ENCODE data around the gene IRAK3. TPM values are rescaled to one million over a fixed set of nuclear protein-coding genes. Genes with fewer than 3 reads are reported as not detected.

IRAK3 gene
- total RNA-seq, 4 donors from 2014 or later, result 3.8 to 8.8 (median 7.1) TPM

- no peak overlapping the region for H3K27ac ChIP-seq
- H3K36me3 ChIP-seq, result peaks cover 36% of the 10 kb centered on the region
Measured at GRCh38 chr12:66143868-66144267, 45.1 kb upstream of the IRAK3 start.

GRCh38 chr12:66144791-66145754 lies 43.9 kb upstream of the IRAK3 start:
- WGBS, result 67% methylated on average over 7 of the region's 7 CpGs
- H3K4me3 ChIP-seq, result no peak overlapping the region
- DNase-seq (ENCODE audit: low spot score in 2 of 2), result no peak
- TF ChIP-seq CTCF (IDR thresholded peaks at IDR 0.05), result peak; percentile 3 to 38
- no peak for TF ChIP-seq EP300 (IDR thresholded peaks at IDR 0.05)
- H3K27ac ChIP-seq, result no peak overlapping the region
- peaks cover 29% of the 10 kb centered on the region for H3K36me3 ChIP-seq
- peaks cover 8% of the 10 kb centered on the region for H3K4me1 ChIP-seq
- no peaks in the 10 kb centered on the region for H3K27me3 ChIP-seq
- H3K9me3 ChIP-seq, result peaks cover 22% of the 10 kb centered on the region

More at GRCh38 chr12:66143868-66144267, 45.1 kb upstream of the IRAK3 start:
- peaks cover 8% of the 10 kb centered on the region for H3K4me1 ChIP-seq
- no peaks in the 10 kb centered on the region for H3K27me3 ChIP-seq
- no peak overlapping the region for H3K4me3 ChIP-seq
- TF ChIP-seq EP300 (IDR thresholded peaks at IDR 0.05), result no peak
- TF ChIP-seq POLR2AphosphoS5 (IDR thresholded peaks at IDR 0.05), result no peak
- no peak for TF ChIP-seq POLR2A (IDR thresholded peaks at IDR 0.05)
- no peak for TF ChIP-seq CTCF (IDR thresholded peaks at IDR 0.05)
- DNase-seq (ENCODE audit: low spot score in 2 of 2), result no peak
- WGBS, result 94% methylated on average over 1 of the region's 1 CpG
- H3K9me3 ChIP-seq, result peaks cover 22% of the 10 kb centered on the region

- peaks cover 18% of the 10 kb centered on the region for H3K4me1 ChIP-seq
Measured at GRCh38 chr12:66149702-66150398, 39.2 kb upstream of the IRAK3 start.

GRCh38 chr12:66152732-66153131 lies 36.3 kb upstream of the IRAK3 start:
- DNase-seq (ENCODE audit: low spot score in 2 of 2), result no peak
- Histone ChIP-seq H3K4me3 (no peak overlapping the region), H3K27ac (no peak overlapping the region), H3K9me3 (no peaks in the 10 kb centered on the region), H3K36me3 (peaks cover 12% of the 10 kb centered on the region), H3K4me1 (peaks cover 17% of the 10 kb centered on the region), H3K27me3 (no peaks in the 10 kb centered on the region)
- 32% methylated on average over 1 of the region's 1 CpG for WGBS
- no peak for TF ChIP-seq POLR2AphosphoS5 (IDR thresholded peaks at IDR 0.05)
- no peak for TF ChIP-seq CTCF (IDR thresholded peaks at IDR 0.05)
- TF ChIP-seq EP300 (IDR thresholded peaks at IDR 0.05), result no peak
- TF ChIP-seq POLR2A (IDR thresholded peaks at IDR 0.05), result no peak

More at GRCh38 chr12:66149702-66150398, 39.2 kb upstream of the IRAK3 start:
- Histone ChIP-seq H3K9me3 (no peaks in the 10 kb centered on the region), H3K4me3 (no peak overlapping the region), H3K27ac (no peak overlapping the region), H3K36me3 (peaks cover 12% of the 10 kb centered on the region), H3K27me3 (no peaks in the 10 kb centered on the region)
- 82% methylated on average over 5 of the region's 5 CpGs for WGBS
- TF ChIP-seq EP300 (IDR thresholded peaks at IDR 0.05) (no peak), POLR2A (IDR thresholded peaks at IDR 0.05) (no peak), POLR2AphosphoS5 (IDR thresholded peaks at IDR 0.05) (no peak), CTCF (IDR thresholded peaks at IDR 0.05) (no peak)
- no peak for DNase-seq (ENCODE audit: low spot score in 2 of 2)

- H3K27ac ChIP-seq, result peak overlapping the region; percentile 36
- no peak for DNase-seq (ENCODE audit: low spot score in 2 of 2)
- no peaks in the 10 kb centered on the region for H3K27me3 ChIP-seq
- H3K9me3 ChIP-seq, result no peaks in the 10 kb centered on the region
- H3K4me1 ChIP-seq, result peaks cover 17% of the 10 kb centered on the region
- no peak overlapping the region for H3K4me3 ChIP-seq
- peaks cover 15% of the 10 kb centered on the region for H3K36me3 ChIP-seq
- TF ChIP-seq CTCF (IDR thresholded peaks at IDR 0.05), result no peak
- no peak for TF ChIP-seq POLR2A (IDR thresholded peaks at IDR 0.05)
- no peak for TF ChIP-seq EP300 (IDR thresholded peaks at IDR 0.05)
- no peak for TF ChIP-seq POLR2AphosphoS5 (IDR thresholded peaks at IDR 0.05)
Measured at GRCh38 chr12:66154776-66155175, 34.2 kb upstream of the IRAK3 start.
